ENCODE measurements around the gene BCAS4.

BCAS4 gene

DNA sequence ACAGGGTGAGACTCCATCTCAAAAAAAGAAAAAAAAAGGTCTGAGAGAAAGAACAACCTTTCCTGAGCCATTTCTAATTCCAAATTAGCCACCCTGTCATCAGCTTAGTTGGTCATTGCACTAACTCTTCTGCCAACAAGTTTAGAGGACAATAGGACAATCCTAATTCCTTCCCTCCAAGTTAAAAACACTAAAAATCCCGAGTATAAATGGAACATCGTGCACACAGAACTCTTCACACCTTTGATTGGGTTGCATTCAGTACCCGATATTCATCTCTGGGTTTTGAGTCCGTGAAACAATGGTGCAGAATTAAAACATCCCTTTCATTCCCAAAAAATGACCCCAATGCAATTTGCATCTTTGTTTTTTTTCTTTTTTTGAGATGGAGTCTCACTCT lies 40.4 kb upstream of the BCAS4 start:
- no peak overlapping the region for H3K27ac ChIP-seq
- TF ChIP-seq, protein P1, sequence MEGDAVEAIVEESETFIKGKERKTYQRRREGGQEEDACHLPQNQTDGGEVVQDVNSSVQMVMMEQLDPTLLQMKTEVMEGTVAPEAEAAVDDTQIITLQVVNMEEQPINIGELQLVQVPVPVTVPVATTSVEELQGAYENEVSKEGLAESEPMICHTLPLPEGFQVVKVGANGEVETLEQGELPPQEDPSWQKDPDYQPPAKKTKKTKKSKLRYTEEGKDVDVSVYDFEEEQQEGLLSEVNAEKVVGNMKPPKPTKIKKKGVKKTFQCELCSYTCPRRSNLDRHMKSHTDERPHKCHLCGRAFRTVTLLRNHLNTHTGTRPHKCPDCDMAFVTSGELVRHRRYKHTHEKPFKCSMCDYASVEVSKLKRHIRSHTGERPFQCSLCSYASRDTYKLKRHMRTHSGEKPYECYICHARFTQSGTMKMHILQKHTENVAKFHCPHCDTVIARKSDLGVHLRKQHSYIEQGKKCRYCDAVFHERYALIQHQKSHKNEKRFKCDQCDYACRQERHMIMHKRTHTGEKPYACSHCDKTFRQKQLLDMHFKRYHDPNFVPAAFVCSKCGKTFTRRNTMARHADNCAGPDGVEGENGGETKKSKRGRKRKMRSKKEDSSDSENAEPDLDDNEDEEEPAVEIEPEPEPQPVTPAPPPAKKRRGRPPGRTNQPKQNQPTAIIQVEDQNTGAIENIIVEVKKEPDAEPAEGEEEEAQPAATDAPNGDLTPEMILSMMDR (conservative IDR thresholded peaks at IDR 0.05): no peak
- no peak for TF ChIP-seq ZFX (IDR thresholded peaks at IDR 0.05)

DNA sequence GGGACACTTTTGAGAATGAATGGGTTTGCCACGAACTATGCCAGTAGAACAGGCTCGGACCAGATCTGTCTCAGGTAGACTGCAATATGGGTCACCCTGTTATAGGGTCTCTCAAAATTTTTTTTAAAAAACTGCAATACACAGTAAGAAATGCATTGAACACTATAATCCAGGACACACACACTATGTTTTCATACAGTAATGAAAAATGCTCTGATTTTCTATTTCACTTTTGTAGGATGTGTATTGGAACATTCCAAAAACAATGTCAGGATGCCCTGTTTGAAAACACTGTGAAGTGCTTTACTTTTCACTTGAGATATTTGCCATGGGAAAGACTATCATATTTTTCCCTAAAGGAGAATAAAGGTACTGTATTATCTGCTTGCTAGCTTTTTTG lies 38.4 kb upstream of the BCAS4 start:
- H3K27ac ChIP-seq: no peak overlapping the region
- TF ChIP-seq, protein P1 (conservative IDR thresholded peaks at IDR 0.05): no peak
- no peak for TF ChIP-seq ZFX (IDR thresholded peaks at IDR 0.05)

DNA sequence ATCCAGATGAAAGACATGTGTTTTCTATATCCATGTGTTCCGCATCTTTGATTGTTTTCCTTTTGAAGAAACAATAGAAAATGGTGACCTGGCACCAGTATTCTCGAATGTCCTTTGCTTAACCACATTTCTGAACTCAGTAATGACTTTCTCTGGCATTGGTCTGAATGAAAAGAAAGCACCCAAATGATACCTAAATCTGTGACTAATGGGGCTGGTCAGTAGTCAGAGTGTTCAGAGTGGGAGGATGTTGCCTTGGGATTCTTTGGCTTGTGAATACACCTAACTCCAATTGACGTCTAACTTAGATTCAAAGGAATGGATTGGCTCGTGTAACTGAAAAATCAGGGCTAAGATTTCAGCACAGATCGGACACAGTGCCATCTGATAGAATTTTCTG lies 36.4 kb upstream of the BCAS4 start:
- TF ChIP-seq, protein P1 (conservative IDR thresholded peaks at IDR 0.05): no peak
- TF ChIP-seq ZFX (IDR thresholded peaks at IDR 0.05): no peak
- no peak overlapping the region for H3K27ac ChIP-seq

DNA sequence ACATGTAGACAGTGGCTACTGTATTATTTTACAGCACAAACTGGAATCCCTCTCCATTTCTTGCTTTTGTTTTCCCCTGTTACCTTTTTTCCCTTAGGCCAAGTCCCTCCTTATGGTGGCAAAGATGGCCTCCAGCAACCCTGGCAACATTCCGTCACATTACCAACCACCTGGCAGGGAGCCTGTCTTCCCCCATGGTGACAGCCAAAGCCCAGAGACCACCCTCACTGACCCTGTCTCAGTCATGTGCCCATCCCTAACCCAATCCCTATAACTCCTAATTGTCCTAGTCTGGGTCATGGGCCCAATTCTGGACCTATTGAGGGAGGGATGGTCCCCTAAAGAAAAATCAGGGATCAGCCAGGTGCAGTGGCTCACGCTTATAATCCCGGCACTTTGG lies 35.9 kb upstream of the BCAS4 start:
- no peak overlapping the region for H3K27ac ChIP-seq
- no peak for TF ChIP-seq ZFX (IDR thresholded peaks at IDR 0.05)
- TF ChIP-seq, protein P1 (conservative IDR thresholded peaks at IDR 0.05): no peak

DNA sequence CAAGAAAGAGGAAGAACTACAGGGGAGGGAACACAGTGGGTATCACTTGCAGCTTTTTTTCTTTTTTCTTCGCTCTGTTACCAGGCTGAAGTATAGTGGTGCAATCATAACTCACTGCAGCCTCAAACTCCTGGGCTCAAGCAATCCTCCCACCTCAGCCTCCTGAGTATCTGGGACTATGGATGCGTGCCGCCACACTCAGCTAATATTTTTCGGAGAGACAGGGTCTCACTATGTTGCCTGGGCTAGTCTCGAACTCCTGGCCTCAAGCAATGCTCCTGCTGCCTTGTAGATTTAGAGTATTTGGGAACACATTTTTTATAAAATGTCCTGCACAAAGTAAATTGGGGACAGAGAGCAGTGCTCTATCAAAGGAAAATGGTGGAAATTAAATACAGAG lies 35.2 kb upstream of the BCAS4 start:
- H3K27ac ChIP-seq: no peak overlapping the region
- TF ChIP-seq, protein P1 (conservative IDR thresholded peaks at IDR 0.05): no peak
- TF ChIP-seq ZFX (IDR thresholded peaks at IDR 0.05): no peak

DNA sequence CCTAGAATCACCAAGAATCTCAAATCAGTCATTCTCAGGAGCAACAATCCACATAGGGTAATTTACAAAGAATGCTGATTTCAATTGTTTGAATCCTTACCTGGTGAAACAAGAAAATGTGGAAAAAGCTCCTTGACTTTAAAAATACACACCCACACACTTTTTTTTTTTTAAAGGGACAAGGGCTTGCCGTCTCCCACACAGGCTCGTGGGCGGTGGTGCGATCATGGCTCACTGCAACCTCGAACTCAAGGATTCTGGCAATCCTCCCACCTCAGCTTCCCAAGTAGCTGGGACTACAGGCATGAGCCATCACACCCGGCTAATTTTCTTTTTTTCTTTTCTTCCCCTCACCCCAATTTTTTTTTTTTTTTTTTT lies 32.8 kb upstream of the BCAS4 start:
- H3K27ac ChIP-seq: peak overlapping the region; percentile 81
- TF ChIP-seq, protein P1 (conservative IDR thresholded peaks at IDR 0.05): no peak
- no peak for TF ChIP-seq ZFX (IDR thresholded peaks at IDR 0.05)

DNA sequence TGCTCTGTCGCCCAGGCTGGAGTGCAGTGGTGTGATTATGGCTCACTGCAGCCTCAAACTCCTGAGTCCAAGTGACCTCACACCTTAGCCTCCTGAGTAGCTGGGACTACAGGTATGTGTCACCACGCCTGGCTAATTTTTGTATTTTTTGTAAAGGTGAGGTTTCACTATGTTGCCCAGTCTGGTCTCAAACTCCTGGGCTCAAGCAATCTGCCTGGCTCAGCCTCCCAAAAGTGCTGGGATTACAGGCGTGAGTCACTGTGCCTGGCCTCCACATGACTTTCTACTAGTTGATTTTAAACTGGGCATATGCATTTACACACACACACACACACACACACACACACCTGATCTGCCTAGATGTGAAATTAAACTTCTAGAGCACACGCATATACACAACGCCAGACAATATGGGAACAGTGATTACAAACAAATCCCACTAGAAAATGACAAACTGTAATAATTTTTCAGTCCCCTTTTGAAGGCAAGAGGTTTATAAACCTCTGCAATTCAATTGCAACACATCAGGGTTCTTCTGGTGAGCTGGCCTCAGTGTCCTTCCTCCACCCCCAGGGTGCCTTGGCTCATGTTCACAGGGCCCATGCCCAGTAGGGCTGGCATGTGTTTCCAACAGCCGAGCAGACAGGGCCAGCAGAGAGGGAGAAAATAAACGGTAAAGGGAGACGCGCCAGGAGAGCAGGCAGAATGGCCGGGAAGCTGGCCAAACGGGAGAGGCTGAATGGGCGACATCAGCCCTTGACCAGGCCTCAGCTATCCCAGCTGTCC lies 32.2 kb upstream of the BCAS4 start:
- peak overlapping the region; percentile 81 for H3K27ac ChIP-seq
- TF ChIP-seq, protein P1 (conservative IDR thresholded peaks at IDR 0.05): no peak
- TF ChIP-seq ZFX (IDR thresholded peaks at IDR 0.05): no peak

DNA sequence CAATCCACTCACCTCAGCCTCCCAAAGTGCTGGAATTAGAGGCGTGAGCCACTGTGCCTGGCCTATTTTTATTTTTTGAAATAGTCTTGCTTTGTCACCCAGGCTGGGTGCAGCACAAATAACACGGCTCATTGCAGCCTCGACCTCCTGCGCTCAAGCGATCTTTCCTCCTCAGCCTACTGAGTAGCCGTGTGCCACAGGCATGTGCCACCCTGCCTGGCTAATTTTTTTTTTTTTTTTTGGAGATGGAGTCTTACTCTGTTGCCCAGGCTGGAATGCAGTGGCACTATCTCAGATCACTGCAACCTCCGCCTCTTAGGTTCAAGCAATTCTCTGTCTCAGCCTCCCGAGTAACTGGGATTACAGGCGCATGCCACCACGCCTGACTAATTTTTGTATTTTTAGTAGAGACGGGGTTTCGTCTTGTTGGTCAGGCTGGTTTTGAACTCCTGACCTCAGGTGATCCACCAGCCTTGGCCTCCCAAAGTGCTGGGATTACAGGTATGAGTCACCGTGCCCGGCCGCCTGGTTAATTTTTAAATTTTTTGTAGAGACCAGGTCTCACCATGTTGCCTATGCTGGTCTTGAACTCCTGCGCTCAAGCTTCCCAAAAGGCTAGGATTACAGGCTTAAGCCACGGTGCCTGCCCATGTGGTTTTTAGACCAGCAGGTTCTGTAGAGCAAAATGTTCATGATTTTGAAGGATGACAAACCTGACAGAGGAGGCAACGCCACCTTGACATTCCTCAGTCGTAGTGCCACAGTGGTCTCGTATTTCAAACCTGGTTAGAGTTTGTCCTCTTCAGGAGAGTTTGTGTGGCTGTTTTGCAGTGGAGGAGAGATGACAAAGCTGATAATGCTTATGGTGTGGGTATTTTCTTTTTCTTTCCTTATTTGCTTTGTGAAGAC lies 31.1 kb upstream of the BCAS4 start:
- peak overlapping the region; percentile 81 for H3K27ac ChIP-seq

DNA sequence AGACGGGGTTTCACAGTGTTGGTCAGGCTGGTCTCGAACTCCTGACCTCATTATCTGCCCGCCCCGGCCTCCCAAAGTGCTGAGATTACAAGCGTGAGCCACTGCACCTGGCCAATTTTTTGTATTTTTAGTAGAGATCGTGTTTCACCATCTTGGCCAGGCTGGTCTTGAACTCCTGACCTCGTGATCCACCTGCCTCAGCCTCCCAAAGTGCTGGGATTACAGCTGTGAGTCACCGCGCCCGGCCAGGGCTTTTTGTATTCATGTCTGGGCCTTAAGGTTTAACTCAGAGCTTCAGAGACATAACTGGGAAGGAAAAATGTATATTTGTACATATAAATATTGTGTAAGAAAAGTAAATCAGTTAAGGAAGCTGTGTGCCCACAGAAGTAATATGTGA lies 29.6 kb upstream of the BCAS4 start:
- peak overlapping the region; percentile 81 for H3K27ac ChIP-seq
